ENCODE results near the gene ADAMTS8.

DNA sequence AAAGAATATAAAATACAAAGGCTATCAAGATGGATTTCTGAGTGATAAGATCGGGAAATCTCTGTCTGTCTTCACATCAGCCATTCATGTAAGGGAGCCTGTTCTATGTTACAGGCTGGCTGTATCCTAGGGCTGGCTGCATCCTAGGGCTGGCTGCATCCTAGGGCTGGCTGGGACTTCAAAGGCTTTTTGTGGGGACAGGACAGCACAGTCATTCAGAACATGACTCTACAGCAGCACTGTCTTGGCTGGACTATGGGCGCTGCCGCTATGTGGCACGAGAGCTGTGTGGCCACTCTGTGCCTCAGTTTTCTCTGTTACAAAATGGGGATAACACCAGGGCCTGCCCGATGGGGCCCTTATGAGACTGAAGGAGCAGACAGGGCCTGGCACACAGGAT is 10.2 kb downstream of the ADAMTS8 start:
- TF ChIP-seq, protein P1, sequence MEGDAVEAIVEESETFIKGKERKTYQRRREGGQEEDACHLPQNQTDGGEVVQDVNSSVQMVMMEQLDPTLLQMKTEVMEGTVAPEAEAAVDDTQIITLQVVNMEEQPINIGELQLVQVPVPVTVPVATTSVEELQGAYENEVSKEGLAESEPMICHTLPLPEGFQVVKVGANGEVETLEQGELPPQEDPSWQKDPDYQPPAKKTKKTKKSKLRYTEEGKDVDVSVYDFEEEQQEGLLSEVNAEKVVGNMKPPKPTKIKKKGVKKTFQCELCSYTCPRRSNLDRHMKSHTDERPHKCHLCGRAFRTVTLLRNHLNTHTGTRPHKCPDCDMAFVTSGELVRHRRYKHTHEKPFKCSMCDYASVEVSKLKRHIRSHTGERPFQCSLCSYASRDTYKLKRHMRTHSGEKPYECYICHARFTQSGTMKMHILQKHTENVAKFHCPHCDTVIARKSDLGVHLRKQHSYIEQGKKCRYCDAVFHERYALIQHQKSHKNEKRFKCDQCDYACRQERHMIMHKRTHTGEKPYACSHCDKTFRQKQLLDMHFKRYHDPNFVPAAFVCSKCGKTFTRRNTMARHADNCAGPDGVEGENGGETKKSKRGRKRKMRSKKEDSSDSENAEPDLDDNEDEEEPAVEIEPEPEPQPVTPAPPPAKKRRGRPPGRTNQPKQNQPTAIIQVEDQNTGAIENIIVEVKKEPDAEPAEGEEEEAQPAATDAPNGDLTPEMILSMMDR (IDR thresholded peaks at IDR 0.05) = no peak
- no peak for TF ChIP-seq POLR2A (IDR thresholded peaks at IDR 0.05)

Data from right lobe of liver (tissue), 4 donors.